ENCODE data around the gene TESK2. TPM values are rescaled to one million over a fixed set of nuclear protein-coding genes. Genes with fewer than 3 reads are reported as not detected.
A peak's percentile ranks its signal among the peaks of the same experiment; 100 is the strongest.

Gene TESK2
- total RNA-seq, 1 donor from 2014 or later, result 14.9 TPM

GRCh38 chr1:45299981-45300668 lies 190.8 kb downstream of the TESK2 start:
- no peak overlapping the region for H3K27ac ChIP-seq
- H3K9ac ChIP-seq, result no peak overlapping the region
- H4K20me1 ChIP-seq (ENCODE audit: low read depth), result no peaks in the 10 kb centered on the region
- TF ChIP-seq CTCF (IDR thresholded peaks at IDR 0.05), result peak; percentile 83
- no peak for TF ChIP-seq EZH2 (IDR thresholded peaks at IDR 0.05)
- H2AFZ ChIP-seq (replicated peaks), result peak overlapping the region; percentile 38
- no peaks in the 10 kb centered on the region for H3K36me3 Mint-ChIP-seq
- peaks cover 30% of the 10 kb centered on the region for H3K4me1 ChIP-seq
- H3K36me3 ChIP-seq, result no peaks in the 10 kb centered on the region
- H3K4me1 Mint-ChIP-seq, result peaks cover 29% of the 10 kb centered on the region
- no peaks in the 10 kb centered on the region for H3K9me3 Mint-ChIP-seq
- H3K79me2 ChIP-seq (ENCODE audit: low read depth), result no peaks in the 10 kb centered on the region
- peak overlapping the region; percentile 8 for H3K4me3 Mint-ChIP-seq
- H3K27me3 ChIP-seq, result no peaks in the 10 kb centered on the region
- H3K27ac Mint-ChIP-seq, result no peak overlapping the region
- DNase-seq (ENCODE audit: low spot score), result peak; percentile 87
- peaks cover 29% of the 10 kb centered on the region for H3F3A ChIP-seq (ENCODE audit: low read depth)
- no peaks in the 10 kb centered on the region for H3K9me3 ChIP-seq (ENCODE audit: low read depth)
- H3K4me2 ChIP-seq, result no peak overlapping the region
- H3K4me3 ChIP-seq, result no peak overlapping the region
- peaks cover 4% of the 10 kb centered on the region for H3K27me3 Mint-ChIP-seq (ENCODE audit: insufficient read depth, low read depth)

- Mint-ChIP-seq H3K27ac (no peak overlapping the region), H3K4me1 (peaks cover 22% of the 10 kb centered on the region), H3K4me3 (no peak overlapping the region), H3K9me3 (no peaks in the 10 kb centered on the region), H3K36me3 (no peaks in the 10 kb centered on the region), H3K27me3 (ENCODE audit: insufficient read depth, low read depth) (peaks cover 4% of the 10 kb centered on the region)
- Histone ChIP-seq H3K4me1 (peaks cover 22% of the 10 kb centered on the region), H3K9me3 (ENCODE audit: low read depth) (no peaks in the 10 kb centered on the region), H2AFZ (replicated peaks) (no peak overlapping the region), H3K27me3 (no peaks in the 10 kb centered on the region), H4K20me1 (ENCODE audit: low read depth) (no peaks in the 10 kb centered on the region), H3K27ac (no peak overlapping the region), H3K4me2 (no peak overlapping the region), H3F3A (ENCODE audit: low read depth) (peaks cover 20% of the 10 kb centered on the region), H3K36me3 (no peaks in the 10 kb centered on the region), H3K79me2 (ENCODE audit: low read depth) (no peaks in the 10 kb centered on the region), H3K9ac (no peak overlapping the region), H3K4me3 (no peak overlapping the region)
- no peak for DNase-seq (ENCODE audit: low spot score)
- TF ChIP-seq EZH2phosphoT487 (IDR thresholded peaks at IDR 0.05), result no peak
- TF ChIP-seq CTCF (IDR thresholded peaks at IDR 0.05), result no peak
- TF ChIP-seq EZH2 (IDR thresholded peaks at IDR 0.05), result no peak
Observed at GRCh38 chr1:45299296-45299695, 191.7 kb downstream of the TESK2 start.

GRCh38 chr1:45297666-45298356 lies 193.2 kb downstream of the TESK2 start:
- peak; percentile 69 for DNase-seq (ENCODE audit: low spot score)
- H3K27me3 Mint-ChIP-seq (ENCODE audit: insufficient read depth, low read depth), result peaks cover 6% of the 10 kb centered on the region
- H4K20me1 ChIP-seq (ENCODE audit: low read depth), result no peaks in the 10 kb centered on the region
- H3F3A ChIP-seq (ENCODE audit: low read depth), result peaks cover 15% of the 10 kb centered on the region
- peaks cover 19% of the 10 kb centered on the region for H3K4me1 Mint-ChIP-seq
- no peaks in the 10 kb centered on the region for H3K79me2 ChIP-seq (ENCODE audit: low read depth)
- no peaks in the 10 kb centered on the region for H3K36me3 Mint-ChIP-seq
- no peaks in the 10 kb centered on the region for H3K27me3 ChIP-seq
- no peak overlapping the region for H3K4me3 ChIP-seq
- peaks cover 18% of the 10 kb centered on the region for H3K4me1 ChIP-seq
- no peaks in the 10 kb centered on the region for H3K36me3 ChIP-seq
- H3K27ac Mint-ChIP-seq, result peak overlapping the region; percentile 95
- no peaks in the 10 kb centered on the region for H3K9me3 ChIP-seq (ENCODE audit: low read depth)
- peak overlapping the region; percentile 16 for H3K4me2 ChIP-seq
- peak overlapping the region; percentile 71 for H2AFZ ChIP-seq (replicated peaks)
- no peak overlapping the region for H3K9ac ChIP-seq
- H3K9me3 Mint-ChIP-seq, result no peaks in the 10 kb centered on the region
- TF ChIP-seq EZH2phosphoT487 (IDR thresholded peaks at IDR 0.05) (no peak), EZH2 (IDR thresholded peaks at IDR 0.05) (no peak), CTCF (IDR thresholded peaks at IDR 0.05) (no peak)
- no peak overlapping the region for H3K27ac ChIP-seq
- H3K4me3 Mint-ChIP-seq, result no peak overlapping the region

Other genes starting within 250 kb of the TESK2 start
- gene HPDL, start 164.3 kb downstream of the TESK2 start, total RNA-seq (ENCODE audit: low replicate concordance), result 0.64 and 2.4 TPM in 2 replicates
- gene TOE1, start 151.0 kb downstream of the TESK2 start, total RNA-seq (ENCODE audit: low replicate concordance), result 6.1 and 10.7 TPM in 2 replicates
- gene MUTYH, start 150.7 kb downstream of the TESK2 start, total RNA-seq (ENCODE audit: low replicate concordance), result 48.2 and 89.7 TPM in 2 replicates
- gene CCDC163, start 8.9 kb upstream of the TESK2 start, total RNA-seq (ENCODE audit: low replicate concordance), result 1.7 TPM in 2 replicates
- gene MMACHC, start 9.1 kb upstream of the TESK2 start, total RNA-seq (ENCODE audit: low replicate concordance), result 3.1 and 5.8 TPM in 2 replicates
- 477 and 653 TPM in 2 replicates for gene PRDX1, start 30.7 kb upstream of the TESK2 start, total RNA-seq (ENCODE audit: low replicate concordance)
- 129 and 167 TPM in 2 replicates for gene AKR1A1, start 59.7 kb upstream of the TESK2 start, total RNA-seq (ENCODE audit: low replicate concordance)
- 337 and 436 TPM in 2 replicates for gene NASP, start 92.9 kb upstream of the TESK2 start, total RNA-seq (ENCODE audit: low replicate concordance)
- gene CCDC17, start 132.9 kb upstream of the TESK2 start, total RNA-seq (ENCODE audit: low replicate concordance), result 1.5 and 1.7 TPM in 2 replicates
- gene GPBP1L1, start 195.4 kb upstream of the TESK2 start, total RNA-seq (ENCODE audit: low replicate concordance), result 147 and 262 TPM in 2 replicates
- gene TMEM69, start 197.0 kb upstream of the TESK2 start, total RNA-seq (ENCODE audit: low replicate concordance), result 56.0 and 65.2 TPM in 2 replicates